GM19438 (cell line): ENCODE results near the gene STK39.
"Not testable (repeated sequence)": the region's sequence is repeated elsewhere in the genome, so short reads cannot be mapped to it uniquely, and the experiment has no call there.

Source experiments
- ATAC-seq: cut with Tn5 transposase; IDR thresholded peaks from one replicate; pipeline ENCODE4 v1.9.1; 2021; ENCODE audit warnings: low read depth; ENCODE audit not compliant: unreplicated experiment

The STK39 gene

GRCh38 chr2:168143813-168144212 is 103.6 kb downstream of the STK39 start:
- ATAC-seq, result no peak

DNA sequence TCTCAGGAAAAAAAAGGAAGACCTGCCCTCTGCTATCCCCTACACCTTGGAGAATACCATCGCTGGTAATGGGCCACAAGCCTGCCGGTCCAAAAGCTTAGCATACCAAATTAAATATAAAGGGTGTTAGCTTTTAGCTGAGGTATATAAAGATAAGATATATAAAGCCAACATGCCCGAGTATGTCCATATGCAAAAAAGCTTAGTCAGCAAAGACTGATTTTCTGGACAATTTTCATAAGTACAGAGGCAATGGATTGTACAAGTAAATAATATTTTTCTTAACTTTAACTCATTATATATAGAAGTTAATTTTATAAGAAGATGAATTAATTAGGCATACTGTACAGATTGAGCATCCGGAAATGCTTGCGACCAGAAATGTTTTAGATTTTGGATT is 106.5 kb downstream of the STK39 start:
- ATAC-seq, result no peak

DNA sequence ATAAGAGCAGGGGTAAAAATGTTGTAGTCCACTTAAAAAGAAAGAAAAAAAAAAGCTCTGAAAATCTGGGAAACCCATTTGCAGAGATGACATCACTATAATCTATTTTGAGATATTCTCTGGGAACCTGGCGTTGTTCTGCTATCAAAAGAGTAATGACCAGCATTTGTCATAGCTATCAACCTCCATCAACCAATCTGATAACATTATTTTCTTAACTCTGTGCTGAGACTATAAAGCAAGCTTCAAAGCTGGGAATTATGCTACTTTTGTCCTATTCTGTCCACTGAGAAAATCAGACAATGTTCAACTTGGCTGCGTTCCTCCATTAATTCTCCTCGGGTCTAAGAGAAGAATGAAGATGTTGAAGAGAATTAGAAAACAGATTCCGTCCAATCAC is 107.5 kb downstream of the STK39 start:
- ATAC-seq, result no peak

GRCh38 chr2:168138901-168139300 is 108.5 kb downstream of the STK39 start:
- ATAC-seq, result no peak

GRCh38 chr2:168138374-168138773 is 109.0 kb downstream of the STK39 start:
- no peak for ATAC-seq

GRCh38 chr2:168137510-168138180 is 109.8 kb downstream of the STK39 start:
- ATAC-seq, result no peak

DNA sequence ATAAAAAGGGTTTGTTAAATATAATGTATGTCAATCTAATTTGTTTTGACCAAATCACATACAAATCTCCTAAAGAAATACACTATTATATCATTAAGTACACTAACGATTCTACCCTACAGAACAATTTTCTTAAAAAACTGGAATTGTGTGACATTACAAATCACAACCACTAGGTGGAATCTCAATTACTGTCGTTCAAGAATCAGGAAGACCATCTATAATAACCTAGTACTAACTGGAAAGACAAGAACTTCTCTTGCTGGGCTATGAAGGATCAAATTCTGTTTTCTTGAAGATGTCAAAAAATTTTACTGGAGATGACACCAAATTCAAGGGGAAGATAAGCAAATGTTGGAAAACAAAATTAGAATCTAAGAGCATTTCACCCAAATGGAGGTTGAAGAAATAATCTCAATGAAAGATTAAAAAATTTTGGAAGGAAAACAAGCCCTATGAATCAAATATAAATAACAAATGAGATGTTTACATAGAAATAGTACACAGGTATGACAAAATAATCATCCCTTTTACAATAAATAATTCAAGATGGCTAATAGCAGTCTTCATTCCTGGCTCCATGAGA is 110.9 kb downstream of the STK39 start:
- no peak for ATAC-seq

DNA sequence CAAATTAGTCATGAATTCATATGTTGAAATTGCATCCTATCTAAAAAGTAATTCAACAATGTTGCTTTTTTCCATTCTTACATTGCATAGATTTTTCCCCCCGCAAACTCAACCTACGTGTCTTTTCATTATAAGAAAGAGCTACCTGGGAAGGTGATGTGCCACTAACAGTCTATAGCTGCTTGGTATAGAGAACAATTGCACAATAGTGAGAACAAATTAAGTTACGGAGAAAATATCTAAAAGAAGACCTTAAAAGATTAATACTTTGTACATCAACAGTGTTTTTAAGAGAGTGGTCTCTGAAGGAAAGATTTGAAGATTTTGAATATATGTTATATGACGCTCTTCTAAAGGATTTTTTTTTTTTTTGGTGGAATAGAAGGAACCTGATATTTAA is 111.8 kb downstream of the STK39 start:
- no peak for ATAC-seq

GRCh38 chr2:168135121-168135520 is 112.3 kb downstream of the STK39 start:
- no peak for ATAC-seq

GRCh38 chr2:168134485-168134884 is 112.9 kb downstream of the STK39 start:
- ATAC-seq, result no peak

GRCh38 chr2:168132389-168132788 is 115.0 kb downstream of the STK39 start:
- ATAC-seq, result no peak

GRCh38 chr2:168130346-168130745 is 117.0 kb downstream of the STK39 start:
- no peak for ATAC-seq

DNA sequence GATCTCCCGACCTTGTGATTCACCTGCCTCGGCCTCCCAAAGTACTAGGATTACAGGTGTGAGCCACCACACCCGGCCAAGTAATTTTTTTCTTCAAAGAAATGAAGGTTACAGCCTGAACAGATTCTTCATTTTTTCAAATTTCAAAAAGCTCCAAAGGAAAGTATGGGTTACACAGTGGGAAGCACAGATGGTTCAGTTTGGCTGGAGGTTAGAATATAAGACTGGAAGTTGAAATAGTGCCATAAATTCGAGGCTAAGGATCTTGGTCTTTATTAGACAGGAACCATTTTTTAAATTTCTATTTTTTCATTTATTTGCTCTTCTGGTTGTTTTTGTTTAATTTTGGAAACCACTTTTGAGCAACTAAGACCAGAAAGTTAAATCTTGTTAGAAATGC is 120.0 kb downstream of the STK39 start:
- no peak for ATAC-seq

- not testable (repeated sequence) for ATAC-seq
Measured at GRCh38 chr2:168122210-168122609, 125.2 kb downstream of the STK39 start.

DNA sequence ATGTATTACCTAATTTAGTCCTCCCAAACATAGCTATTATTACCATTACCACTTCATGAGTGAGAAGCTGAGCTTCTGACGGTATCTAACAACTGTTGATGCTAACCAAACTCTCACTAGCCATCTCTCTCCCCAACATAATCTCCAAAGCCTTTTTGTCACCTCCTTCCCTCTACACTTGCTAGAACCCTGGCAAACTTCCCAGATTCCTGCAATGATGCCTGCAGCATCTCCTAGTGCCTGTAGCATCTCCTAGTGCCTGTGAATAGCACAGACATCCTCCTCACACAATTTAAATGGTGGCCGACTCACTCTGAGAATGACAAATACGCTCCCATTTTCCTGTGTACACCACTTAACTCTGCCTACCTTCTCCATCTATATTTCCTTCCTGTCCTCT is 126.7 kb downstream of the STK39 start:
- ATAC-seq, result no peak

GRCh38 chr2:168120310-168120709 is 127.1 kb downstream of the STK39 start:
- no peak for ATAC-seq

DNA sequence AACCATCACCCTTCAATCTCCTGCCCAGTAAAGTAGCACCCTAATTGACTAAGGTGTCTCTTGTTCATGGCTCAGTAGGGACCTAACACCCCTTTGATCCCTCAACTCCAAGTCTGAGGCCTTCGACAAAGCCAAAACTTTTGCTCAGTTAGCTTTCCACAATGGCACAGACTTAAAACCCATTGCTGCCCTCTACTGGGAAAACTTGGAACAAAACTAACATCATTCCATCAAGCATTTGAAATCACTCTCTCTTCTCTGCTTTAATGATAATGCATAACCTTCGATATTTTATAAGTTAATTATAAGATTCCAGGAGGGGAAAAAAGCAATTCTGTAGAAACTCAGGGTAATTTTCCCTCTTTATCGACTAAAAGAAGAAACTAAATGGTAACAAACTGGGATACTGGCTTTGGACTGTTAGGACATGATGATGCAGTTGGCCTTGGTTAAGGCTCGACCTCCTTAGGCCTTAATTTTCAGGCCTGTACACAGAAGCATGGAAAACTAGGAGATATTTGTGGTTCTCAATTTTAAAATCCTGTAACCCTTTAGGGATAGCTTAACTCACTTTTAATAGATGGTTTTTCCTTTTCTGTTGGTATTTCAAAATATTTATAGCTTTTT is 127.8 kb downstream of the STK39 start:
- peak; percentile 58 for ATAC-seq

DNA sequence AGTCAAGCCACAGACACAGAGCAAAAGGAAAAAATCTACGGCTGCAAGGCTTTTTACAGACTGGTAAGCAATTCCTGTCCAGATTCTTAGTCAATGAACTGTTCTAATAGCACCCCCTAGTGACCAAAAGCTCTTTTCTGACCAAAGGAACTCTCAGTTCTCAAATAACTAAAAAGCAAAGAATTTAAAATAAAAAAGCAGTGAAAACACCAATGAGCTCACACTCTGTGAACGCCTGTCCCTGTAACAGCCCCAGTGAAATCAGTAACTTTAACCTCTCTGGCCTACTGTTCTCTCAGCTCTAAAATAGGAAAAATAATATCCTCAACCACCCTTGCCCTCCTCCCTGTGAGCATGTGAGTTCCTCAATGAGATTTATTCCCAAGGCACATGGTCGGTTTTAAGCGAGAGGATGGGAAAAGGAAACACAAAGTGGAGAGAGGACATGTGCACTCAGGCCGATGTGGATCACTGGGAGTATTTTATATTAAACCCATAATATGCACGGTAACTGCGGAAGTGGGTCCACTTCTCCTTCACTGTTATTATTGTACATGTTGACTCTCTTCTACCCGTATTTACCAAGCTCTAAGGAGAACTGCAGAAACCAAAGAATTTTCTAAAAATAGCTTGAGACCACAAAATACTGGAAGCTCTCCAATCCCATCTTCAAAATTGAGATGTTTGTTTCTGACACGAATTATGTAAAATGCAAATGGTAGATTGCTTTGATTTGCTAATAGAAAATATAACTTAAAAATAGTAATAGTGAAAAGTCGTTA is 128.5 kb downstream of the STK39 start:
- ATAC-seq, result peak; percentile 61

DNA sequence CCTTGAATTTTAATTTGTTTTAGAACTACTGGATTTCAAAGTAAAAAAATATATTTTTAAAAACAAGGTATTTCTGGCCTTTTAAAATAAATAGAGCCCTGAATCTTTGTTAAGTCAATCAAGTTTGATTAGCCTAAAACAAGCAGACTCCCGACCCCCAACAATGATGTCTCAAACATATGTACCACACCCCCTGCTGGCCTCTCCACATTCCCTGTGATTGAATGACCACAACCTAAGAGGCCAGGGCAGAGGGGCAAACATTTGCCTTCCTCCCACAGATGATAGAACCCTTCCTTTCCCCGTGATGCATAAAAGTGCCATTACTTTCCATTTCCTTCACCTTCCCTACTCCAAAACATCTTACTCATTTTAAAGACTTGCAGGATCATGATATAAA is 130.9 kb downstream of the STK39 start:
- ATAC-seq, result no peak

DNA sequence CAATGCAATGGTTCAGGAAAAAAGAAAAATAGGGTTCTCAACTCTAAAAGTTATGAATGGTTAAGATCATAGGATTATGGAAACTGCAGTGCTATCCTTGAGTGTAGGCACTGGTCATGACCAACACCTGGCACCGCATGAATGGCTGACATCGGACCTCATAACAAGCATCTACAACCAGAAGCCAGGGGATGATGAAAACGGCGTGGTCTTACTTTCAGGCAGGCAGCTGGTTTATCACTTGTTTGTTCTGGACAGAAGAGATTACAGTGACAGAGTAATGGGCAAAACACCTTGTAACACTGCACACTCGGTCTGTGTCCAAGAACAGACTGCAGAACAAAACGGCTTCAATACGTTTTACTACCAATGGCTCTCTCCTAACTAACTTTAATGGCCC is 132.8 kb downstream of the STK39 start:
- ATAC-seq, result no peak

DNA sequence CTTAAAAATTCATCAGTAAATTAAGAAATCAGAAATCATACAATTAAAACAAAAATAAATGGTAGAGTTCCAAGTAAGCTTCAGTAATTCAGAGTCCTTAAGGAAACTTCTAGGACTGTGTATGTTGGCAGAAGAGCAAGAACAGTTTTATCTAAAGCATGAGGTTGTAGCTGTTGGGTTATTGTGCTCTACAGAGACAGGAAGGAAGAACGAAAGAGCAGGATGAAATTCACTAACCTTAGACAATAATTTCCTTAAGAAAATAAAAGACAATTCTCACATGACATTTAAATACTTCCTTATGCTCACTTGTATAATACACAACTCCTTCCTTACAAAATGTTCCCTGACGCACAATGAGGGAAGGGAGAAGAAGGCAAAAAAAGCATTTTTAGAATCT is 133.4 kb downstream of the STK39 start:
- ATAC-seq, result no peak
